ENCODE measurements around the gene DCP1A. TPM values are rescaled to one million over a fixed set of nuclear protein-coding genes. Genes with fewer than 3 reads are reported as not detected.

DCP1A gene
- total RNA-seq, 4 donors from 2014 or later = 15.2 to 28.4 (median 21.5) TPM

DNA sequence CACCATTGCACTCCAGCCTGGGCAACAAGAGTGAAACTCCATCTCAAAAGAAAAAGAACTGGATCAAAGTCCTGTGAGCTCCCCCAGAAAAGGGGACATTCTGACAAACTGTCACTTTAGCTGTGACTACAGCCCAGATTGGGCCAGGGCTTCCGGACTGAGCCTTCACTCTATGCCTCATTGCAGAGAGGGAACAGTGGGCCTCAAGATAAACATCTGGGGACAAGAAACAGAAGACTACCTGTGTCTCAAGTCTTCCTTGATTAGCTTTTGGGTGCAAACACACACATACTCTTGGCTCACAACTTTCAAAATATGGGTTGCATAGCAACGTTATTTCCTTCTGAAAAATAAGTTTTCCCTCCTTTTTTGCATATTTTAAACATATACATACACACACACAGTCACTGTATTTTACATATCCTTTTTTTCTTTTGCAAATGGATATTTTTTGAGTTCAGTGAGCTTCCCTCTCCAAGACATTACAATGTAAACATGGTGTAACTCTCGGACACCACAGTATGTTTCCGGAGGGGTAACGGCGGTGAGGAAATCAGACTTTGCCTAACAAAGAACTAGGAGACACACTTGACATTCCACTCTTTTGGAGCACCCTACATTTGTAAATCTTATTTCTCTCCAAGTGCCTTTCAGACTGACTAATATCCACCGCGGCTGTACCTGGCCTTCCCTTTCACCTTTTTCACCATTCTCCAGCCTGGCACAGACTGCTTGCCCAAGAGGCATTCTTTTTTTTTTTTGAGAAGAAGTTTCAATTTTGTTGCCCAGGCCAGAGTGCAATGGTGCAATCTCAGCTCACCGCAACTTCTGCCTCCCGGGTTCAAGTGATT lies 95.0 kb downstream of the DCP1A start:
- no peak overlapping the region for H3K4me3 ChIP-seq (ENCODE audit: low read depth, poor library complexity, severe bottlenecking)
- WGBS, 2 donors = 59 to 71% methylated on average over 10 of the region's 10 CpGs
- TF ChIP-seq CTCF (IDR thresholded peaks at IDR 0.05) (no peak), POLR2A (IDR thresholded peaks at IDR 0.05) (no peak)
- intact Hi-C loops (cut with DNase I; ENCODE audit: low total_unique reads) = no loop called here
- DNase-seq (ENCODE audit: low spot score in 2 of 2) = no peak

- intact Hi-C loops (cut with DNase I; ENCODE audit: low total_unique reads) = no loop called here
- WGBS, 2 donors = 88 to 97% methylated on average over 3 to 4 of the region's 4 CpGs
- TF ChIP-seq CTCF (IDR thresholded peaks at IDR 0.05) = no peak
- TF ChIP-seq POLR2A (IDR thresholded peaks at IDR 0.05) = no peak
- no peak overlapping the region for H3K4me3 ChIP-seq (ENCODE audit: low read depth, poor library complexity, severe bottlenecking)
- DNase-seq (ENCODE audit: low spot score in 2 of 2) = no peak
Measured at GRCh38 chr3:53250881-53251605, 96.3 kb downstream of the DCP1A start.

GRCh38 chr3:53250453-53250852 lies 96.9 kb downstream of the DCP1A start:
- intact Hi-C loops (cut with DNase I; ENCODE audit: low total_unique reads) = no loop called here
- TF ChIP-seq POLR2A (IDR thresholded peaks at IDR 0.05) (no peak), CTCF (IDR thresholded peaks at IDR 0.05) (no peak)
- WGBS, 2 donors = 91 to 94% methylated on average over 3 of the region's 3 CpGs
- H3K4me3 ChIP-seq (ENCODE audit: low read depth, poor library complexity, severe bottlenecking) = no peak overlapping the region
- DNase-seq (ENCODE audit: low spot score in 2 of 2) = no peak

DNA sequence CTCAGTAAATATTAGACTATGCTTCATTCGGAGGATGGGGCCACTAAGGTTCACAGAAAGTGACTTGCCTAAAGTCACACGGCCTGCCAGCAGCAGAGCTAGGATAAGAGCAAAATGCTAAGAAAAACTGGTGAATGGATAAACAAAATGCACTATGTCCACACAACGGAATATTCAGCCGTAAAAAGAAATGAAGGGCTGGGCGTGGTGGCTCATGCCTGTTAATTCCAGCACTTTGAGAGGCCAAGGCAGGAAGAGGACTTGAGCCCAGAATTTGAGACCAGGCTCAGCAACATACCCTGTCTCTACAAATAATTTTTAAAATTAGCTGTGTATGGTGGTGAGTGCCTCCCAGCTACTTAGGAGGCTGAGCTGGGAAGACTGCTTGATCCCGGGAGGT lies 99.2 kb downstream of the DCP1A start:
- H3K4me3 ChIP-seq (ENCODE audit: low read depth, poor library complexity, severe bottlenecking) = no peak overlapping the region
- no peak for DNase-seq (ENCODE audit: low spot score in 2 of 2)
- whole genome bisulfite sequencing, 2 donors = 79 to 87% methylated on average over 6 of the region's 6 CpGs
- no peak for TF ChIP-seq CTCF (IDR thresholded peaks at IDR 0.05)
- TF ChIP-seq POLR2A (IDR thresholded peaks at IDR 0.05) = no peak
- intact Hi-C loops (cut with DNase I; ENCODE audit: low total_unique reads) = no loop called here

GRCh38 chr3:53247619-53248018 lies 99.7 kb downstream of the DCP1A start:
- TF ChIP-seq POLR2A (IDR thresholded peaks at IDR 0.05) = no peak
- no peak for TF ChIP-seq CTCF (IDR thresholded peaks at IDR 0.05)
- 89 to 92% methylated on average over 2 of the region's 2 CpGs for WGBS, 2 donors
- intact Hi-C loops (cut with DNase I; ENCODE audit: low total_unique reads) = no loop called here
- H3K4me3 ChIP-seq (ENCODE audit: low read depth, poor library complexity, severe bottlenecking) = no peak overlapping the region
- no peak for DNase-seq (ENCODE audit: low spot score in 2 of 2)
